Cerebellar nuclear complex (tissue), 1 donor: ENCODE results near the gene HAVCR1.

Experiments
- DNase-seq, 2 experiments: peaks; one replicate each; lab custom pipeline; 2025; lab: John Stamatoyannopoulos, UW

HAVCR1 gene

GRCh38 chr5:156991714-156992113 is 67.2 kb downstream of the HAVCR1 start:
- no peak for DNase-seq

DNA sequence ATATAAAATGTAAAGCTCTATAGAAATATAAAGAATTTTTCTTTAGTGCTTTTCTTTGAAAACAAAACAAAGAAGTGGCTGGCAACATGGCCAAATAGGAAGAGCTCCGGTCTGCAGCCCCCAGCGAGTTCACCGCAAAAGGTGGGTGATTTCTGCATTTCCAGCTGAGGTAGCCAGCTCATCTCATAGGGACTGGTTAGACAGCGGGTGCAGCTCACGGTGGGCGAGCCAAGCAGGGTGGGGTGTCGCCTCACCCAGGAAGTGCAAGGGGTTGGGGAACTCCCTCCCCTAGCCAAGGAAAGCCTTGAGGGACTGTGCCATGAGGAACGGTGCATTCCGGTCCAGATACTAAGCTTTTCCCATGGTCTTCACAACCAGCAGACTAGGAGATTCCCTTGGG is 74.9 kb downstream of the HAVCR1 start:
- no peak for DNase-seq

DNA sequence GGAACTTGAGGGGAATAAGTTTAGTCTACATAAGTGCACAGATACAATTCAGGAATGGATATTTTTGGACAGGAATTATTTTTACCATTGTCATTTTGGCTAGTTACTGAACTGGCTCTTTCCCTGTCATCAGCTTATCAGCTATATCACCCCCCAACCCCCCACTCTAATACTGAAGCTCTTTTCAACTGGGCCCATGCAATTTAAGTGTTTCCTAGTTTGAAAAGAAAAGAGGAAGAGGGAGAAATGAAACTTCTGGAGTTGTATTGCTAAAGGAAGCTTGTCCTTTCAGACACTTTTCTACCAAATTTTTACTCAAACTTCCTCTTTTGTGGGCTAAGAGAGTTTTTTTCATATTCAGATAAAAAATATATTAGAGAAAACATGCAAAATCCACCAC is 77.4 kb downstream of the HAVCR1 start:
- no peak for DNase-seq
